Right lobe of liver (tissue), 4 donors: ENCODE data around the gene MFAP2.

ENCODE experiments used
- CTCF ChIP-seq, 4 donors: fragments of 200-600 bp in 3 of 4; fragments of 450-650 bp in 1 of 4; IDR thresholded peaks; one replicate each; pipeline versions ENCODE4 v1.5.1 to v1.8.0; 2016 to 2022; ENCODE audit warnings: antibody characterized with exemption in 4 of 4, mild to moderate bottlenecking in 2 of 4
- POLR2A ChIP-seq: fragments of 450-650 bp; IDR thresholded peaks from one replicate; pipeline ENCODE4 v1.6.1; 2017; ENCODE audit warnings: antibody characterized with exemption, mild to moderate bottlenecking
- donor health status: DM: no; HTN: no; CAD: no.
- donor health status: DM: no; HTN: no; CAD: no.
- donor health status: DM: no; HTN: yes; CAD: no.

GRCh38 chr1:16993521-16994038 lies 13.2 kb upstream of the MFAP2 start:
- TF ChIP-seq CTCF (IDR thresholded peaks at IDR 0.05), result no peak
- TF ChIP-seq POLR2A, result no peak
